Astrocyte (in vitro differentiated cells and primary cell): Measurements from ENCODE around the gene NAP1L4. TPM values are rescaled to one million over a fixed set of nuclear protein-coding genes. Genes with fewer than 3 reads are reported as not detected.

Experiments used
- DNase-seq: peaks from one replicate; pipeline ENCODE4 v3.0.0-alpha.2; 2010; ENCODE audit warnings: low read depth
- FAIRE-seq: peaks from 2 replicates; lab custom pipeline; 2011; peaks lifted over from hg19 to GRCh38; lab: Jason Lieb, UNC
- H2AFZ ChIP-seq: 2 replicates; pipeline ENCODE4 v1.6.0; 2012; ENCODE audit warnings: low read depth, low read length, inconsistent platforms
- H3K27ac ChIP-seq: 2 replicates; pipeline ENCODE4 v1.5.1; 2011; ENCODE audit warnings: low read depth, low read length, inconsistent platforms
- H3K27me3 ChIP-seq: 2 replicates; pipeline ENCODE4 v1.6.0; 2011; ENCODE audit warnings: low read length, inconsistent platforms; ENCODE audit not compliant: insufficient read depth
- H3K36me3 ChIP-seq: 2 replicates; pipeline ENCODE4 v1.5.1; 2011; ENCODE audit warnings: low read length, inconsistent platforms; ENCODE audit not compliant: insufficient read depth
- H3K4me1 ChIP-seq: 2 replicates; pipeline ENCODE4 v1.5.1; 2011; ENCODE audit warnings: low read length, inconsistent platforms; ENCODE audit not compliant: insufficient read depth
- H3K4me2 ChIP-seq: 2 replicates; pipeline ENCODE4 v1.6.0; 2012; ENCODE audit warnings: low read length, inconsistent platforms
- H3K4me3 ChIP-seq: 2 replicates; pipeline ENCODE4 v1.5.1; 2011; ENCODE audit warnings: low read depth, mild to moderate bottlenecking, low read length, inconsistent platforms; ENCODE audit not compliant: insufficient read depth
- H3K79me2 ChIP-seq: 2 replicates; pipeline ENCODE4 v1.6.0; 2012; ENCODE audit warnings: mild to moderate bottlenecking, low read length, inconsistent platforms; ENCODE audit not compliant: insufficient read depth
- H3K9ac ChIP-seq: 2 replicates; pipeline ENCODE4 v1.6.0; 2012; ENCODE audit warnings: mild to moderate bottlenecking, low read length, inconsistent platforms
- H3K9me3 ChIP-seq: 2 replicates; pipeline ENCODE4 v1.5.1; 2012; ENCODE audit warnings: low read depth, mild to moderate bottlenecking, low read length, inconsistent platforms; ENCODE audit not compliant: insufficient read depth
- H4K20me1 ChIP-seq: 2 replicates; pipeline ENCODE4 v1.6.0; 2012; ENCODE audit warnings: low read length, inconsistent platforms; ENCODE audit not compliant: insufficient read depth
- H3K27ac Mint-ChIP-seq: one replicate; pipeline ENCODE4 v1.8.0; 2021; ENCODE audit warnings: mild to moderate bottlenecking, mixed read lengths; ENCODE audit not compliant: unreplicated experiment
- H3K27me3 Mint-ChIP-seq: one replicate; pipeline ENCODE4 v1.8.0; 2021; ENCODE audit warnings: low read depth, mixed read lengths; ENCODE audit not compliant: unreplicated experiment
- H3K36me3 Mint-ChIP-seq: one replicate; pipeline ENCODE4 v1.8.0; 2021; ENCODE audit warnings: low read depth, mixed read lengths; ENCODE audit not compliant: unreplicated experiment
- H3K4me1 Mint-ChIP-seq: one replicate; pipeline ENCODE4 v1.8.0; 2021; ENCODE audit warnings: low read depth, mixed read lengths; ENCODE audit not compliant: unreplicated experiment
- H3K4me3 Mint-ChIP-seq: one replicate; pipeline ENCODE4 v1.8.0; 2021; ENCODE audit warnings: mild to moderate bottlenecking, moderate library complexity, mixed read lengths; ENCODE audit not compliant: unreplicated experiment
- H3K9me3 Mint-ChIP-seq: one replicate; pipeline ENCODE4 v1.8.0; 2021; ENCODE audit warnings: mild to moderate bottlenecking, mixed read lengths; ENCODE audit not compliant: unreplicated experiment
- EZH2 ChIP-seq: IDR thresholded peaks from 2 replicates; pipeline ENCODE4 v1.6.1; 2012; ENCODE audit warnings: mild to moderate bottlenecking, low read length, inconsistent platforms; ENCODE audit not compliant: insufficient read depth
- total RNA-seq: library from RNA; stranded (reverse); gene quantifications from 2 replicates; pipeline ENCODE4 v1.2.1, GENCODE V29; 2021
- TF ChIP-seq, protein P1 (sequence below): IDR thresholded peaks from 2 replicates; pipeline ENCODE4 v1.5.1; 2011; ENCODE audit warnings: low read depth, mild to moderate bottlenecking, inconsistent platforms, low read length, moderate library complexity; ENCODE audit not compliant: insufficient read depth

NAP1L4 gene
- total RNA-seq, 1 donor from 2014 or later, result 153 TPM

DNA sequence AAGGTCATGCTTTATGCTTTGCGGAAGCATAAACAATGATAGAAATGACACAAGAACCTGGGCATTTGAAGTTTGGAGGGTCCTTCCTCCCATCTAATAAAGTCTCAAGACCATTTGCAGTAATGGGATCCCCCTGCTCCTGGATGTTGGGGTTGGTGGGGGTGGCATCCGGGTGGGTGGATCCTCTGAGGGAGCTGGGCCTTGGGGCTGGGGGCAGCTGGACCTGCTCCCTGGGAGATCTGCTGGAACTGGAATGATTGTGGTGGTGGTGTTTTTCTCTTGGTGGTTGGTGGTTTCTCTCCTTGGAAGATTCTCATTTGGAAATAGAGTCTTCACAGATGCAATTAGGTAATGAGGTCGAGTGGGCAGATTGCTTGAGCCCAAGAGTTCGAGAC, 2.2 kb upstream of the NAP1L4 start:
- H3K4me3 Mint-ChIP-seq, result no peak overlapping the region
- TF ChIP-seq, protein P1, sequence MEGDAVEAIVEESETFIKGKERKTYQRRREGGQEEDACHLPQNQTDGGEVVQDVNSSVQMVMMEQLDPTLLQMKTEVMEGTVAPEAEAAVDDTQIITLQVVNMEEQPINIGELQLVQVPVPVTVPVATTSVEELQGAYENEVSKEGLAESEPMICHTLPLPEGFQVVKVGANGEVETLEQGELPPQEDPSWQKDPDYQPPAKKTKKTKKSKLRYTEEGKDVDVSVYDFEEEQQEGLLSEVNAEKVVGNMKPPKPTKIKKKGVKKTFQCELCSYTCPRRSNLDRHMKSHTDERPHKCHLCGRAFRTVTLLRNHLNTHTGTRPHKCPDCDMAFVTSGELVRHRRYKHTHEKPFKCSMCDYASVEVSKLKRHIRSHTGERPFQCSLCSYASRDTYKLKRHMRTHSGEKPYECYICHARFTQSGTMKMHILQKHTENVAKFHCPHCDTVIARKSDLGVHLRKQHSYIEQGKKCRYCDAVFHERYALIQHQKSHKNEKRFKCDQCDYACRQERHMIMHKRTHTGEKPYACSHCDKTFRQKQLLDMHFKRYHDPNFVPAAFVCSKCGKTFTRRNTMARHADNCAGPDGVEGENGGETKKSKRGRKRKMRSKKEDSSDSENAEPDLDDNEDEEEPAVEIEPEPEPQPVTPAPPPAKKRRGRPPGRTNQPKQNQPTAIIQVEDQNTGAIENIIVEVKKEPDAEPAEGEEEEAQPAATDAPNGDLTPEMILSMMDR, result no peak
- TF ChIP-seq EZH2, result no peak

DNA sequence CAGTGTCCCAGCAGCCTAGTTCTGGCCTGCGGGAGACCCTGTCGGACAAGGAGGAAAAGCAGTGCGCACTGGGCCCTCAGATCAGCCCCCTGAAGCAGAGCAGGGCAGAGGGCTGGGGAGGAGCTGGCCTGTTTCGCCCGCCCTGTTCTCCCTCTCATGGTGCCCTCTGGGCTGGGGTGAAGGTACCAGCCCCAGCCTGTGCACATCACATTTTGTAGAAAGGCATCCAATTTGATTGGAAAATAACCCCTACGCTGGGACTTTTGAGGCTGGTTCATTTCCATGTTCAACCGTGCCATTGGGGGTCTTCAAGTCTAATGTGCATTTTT, 832 bp upstream of the NAP1L4 start:
- Mint-ChIP-seq H3K4me1 (peaks cover 27% of the 10 kb centered on the region), H3K36me3 (peaks cover 3% of the 10 kb centered on the region), H3K4me3 (peak overlapping the region; percentile 92), H3K27me3 (no peaks in the 10 kb centered on the region), H3K27ac (peak overlapping the region; percentile 87), H3K9me3 (no peaks in the 10 kb centered on the region)
- H3K79me2 ChIP-seq, result peaks cover 41% of the 10 kb centered on the region
- no peak for FAIRE-seq
- peak overlapping the region; percentile 90 for H3K27ac ChIP-seq
- peak overlapping the region; percentile 95 for H3K4me3 ChIP-seq
- peak overlapping the region; percentile 74 for H2AFZ ChIP-seq
- H3K4me1 ChIP-seq, result peaks cover 23% of the 10 kb centered on the region
- peak overlapping the region; percentile 98 for H3K4me2 ChIP-seq
- TF ChIP-seq EZH2, result no peak
- TF ChIP-seq, protein P1, result no peak
- DNase-seq, result no peak
- peaks cover 36% of the 10 kb centered on the region for H4K20me1 ChIP-seq
- no peaks in the 10 kb centered on the region for H3K36me3 ChIP-seq
- no peaks in the 10 kb centered on the region for H3K27me3 ChIP-seq
- no peaks in the 10 kb centered on the region for H3K9me3 ChIP-seq
- H3K9ac ChIP-seq, result peak overlapping the region; percentile 90

More for the DNA sequence above, 2.2 kb upstream of the NAP1L4 start:
- FAIRE-seq (no peak), DNase-seq (no peak)
- no peaks in the 10 kb centered on the region for H3K36me3 ChIP-seq
- H3K4me2 ChIP-seq, result no peak overlapping the region
- H3K4me1 Mint-ChIP-seq, result peaks cover 15% of the 10 kb centered on the region
- no peaks in the 10 kb centered on the region for H3K27me3 ChIP-seq
- H2AFZ ChIP-seq, result no peak overlapping the region
- H3K27me3 Mint-ChIP-seq, result no peaks in the 10 kb centered on the region
- peaks cover 3% of the 10 kb centered on the region for H3K36me3 Mint-ChIP-seq
- H3K9me3 ChIP-seq, result no peaks in the 10 kb centered on the region
- H3K9ac ChIP-seq, result no peak overlapping the region
- peaks cover 9% of the 10 kb centered on the region for H3K4me1 ChIP-seq
- H3K9me3 Mint-ChIP-seq, result no peaks in the 10 kb centered on the region
- no peak overlapping the region for H3K4me3 ChIP-seq
- H3K79me2 ChIP-seq, result peaks cover 27% of the 10 kb centered on the region
- peaks cover 22% of the 10 kb centered on the region for H4K20me1 ChIP-seq
- peak overlapping the region; percentile 26 for H3K27ac Mint-ChIP-seq
- H3K27ac ChIP-seq, result no peak overlapping the region

DNA sequence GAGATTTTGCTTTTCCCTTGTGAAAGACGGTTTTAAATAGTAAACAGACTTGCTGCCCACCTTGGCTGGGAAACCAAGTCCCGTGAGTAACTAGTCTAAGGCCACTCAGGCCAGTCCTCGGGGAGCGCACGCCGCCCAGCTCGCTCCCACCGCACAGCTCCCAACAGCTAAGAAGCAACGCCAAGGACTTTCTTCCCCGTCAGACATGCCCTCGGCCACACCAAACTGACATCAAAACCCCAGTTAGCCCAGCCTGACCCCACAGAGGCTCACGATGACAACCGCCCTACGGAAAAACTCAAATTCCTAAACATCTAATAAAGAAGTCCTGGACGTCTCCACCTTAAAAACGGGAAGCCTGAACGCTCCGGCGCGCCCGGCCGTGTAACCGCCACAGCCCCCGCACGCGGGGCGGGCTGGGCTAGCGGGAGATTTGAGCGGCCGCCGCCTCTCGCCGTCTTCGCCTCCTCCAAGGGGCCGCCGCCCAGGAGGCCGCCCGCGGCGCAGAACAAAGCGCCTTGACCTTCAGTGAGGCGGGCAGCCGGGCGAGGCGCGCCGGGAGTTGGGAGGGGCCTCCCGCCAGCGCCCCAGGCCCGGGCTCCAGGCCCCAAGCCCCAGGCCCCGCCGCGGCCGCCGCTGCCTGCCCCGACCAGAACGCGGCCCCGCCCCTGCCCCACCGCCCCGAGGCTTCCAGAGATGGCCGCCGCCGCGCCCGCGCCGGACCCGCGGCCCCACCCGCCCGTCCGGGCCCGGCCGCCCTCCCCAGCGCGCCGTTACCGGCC, 486 bp downstream of the NAP1L4 start:
- H2AFZ ChIP-seq, result peak overlapping the region; percentile 21
- peak overlapping the region; percentile 90 for H3K9ac ChIP-seq
- H3K27me3 ChIP-seq, result no peaks in the 10 kb centered on the region
- Mint-ChIP-seq H3K9me3 (no peaks in the 10 kb centered on the region), H3K36me3 (no peaks in the 10 kb centered on the region), H3K27ac (peak overlapping the region; percentile 95), H3K27me3 (no peaks in the 10 kb centered on the region), H3K4me1 (peaks cover 21% of the 10 kb centered on the region), H3K4me3 (peak overlapping the region; percentile 100)
- peak overlapping the region; percentile 90 for H3K27ac ChIP-seq
- peaks cover 48% of the 10 kb centered on the region for H4K20me1 ChIP-seq
- H3K36me3 ChIP-seq, result no peaks in the 10 kb centered on the region
- peak overlapping the region; percentile 95 for H3K4me3 ChIP-seq
- H3K79me2 ChIP-seq, result peaks cover 54% of the 10 kb centered on the region
- no peaks in the 10 kb centered on the region for H3K9me3 ChIP-seq
- H3K4me1 ChIP-seq, result peaks cover 25% of the 10 kb centered on the region
- DNase-seq (no peak), FAIRE-seq (no peak)
- TF ChIP-seq EZH2, result no peak
- TF ChIP-seq, protein P1, result no peak
- peak overlapping the region; percentile 98 for H3K4me2 ChIP-seq
